Measurements from ENCODE around the gene FBXW11.

DNA sequence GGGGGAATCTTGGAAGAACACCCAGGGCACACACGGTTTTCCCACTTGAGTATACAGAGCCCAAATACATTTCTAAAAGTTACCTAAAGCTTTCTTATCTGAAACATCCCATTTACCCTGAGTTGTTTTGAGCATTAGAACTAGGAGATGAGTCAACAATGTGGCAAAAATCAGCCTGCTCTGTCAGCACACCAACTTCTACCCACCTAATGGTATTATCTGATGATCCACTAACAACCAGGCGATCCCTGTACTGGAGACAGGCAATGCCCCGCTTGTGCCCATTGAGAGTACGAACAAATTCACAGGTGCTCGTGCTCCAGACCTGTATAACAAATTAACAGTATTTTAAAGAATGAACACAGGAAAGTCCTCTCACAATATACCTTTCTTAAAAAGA is 133.8 kb downstream of the FBXW11 start:
- TF ChIP-seq CTCF (conservative IDR thresholded peaks at IDR 0.05; ENCODE audit: low read length) (no peak), EZH2phosphoT487 (IDR thresholded peaks at IDR 0.05; ENCODE audit: borderline replicate concordance) (no peak)

All from Loucy (cell line).